Inflammatory macrophage treated with lipopolysaccharide for 1 hour (primary cell): ENCODE results near the gene SLC35F2.
"Not testable (repeated sequence)": the region's sequence is repeated elsewhere in the genome, so short reads cannot be mapped to it uniquely, and the experiment has no call there.

Source experiments
- DNase-seq, 2 donors: peaks; one replicate each; pipeline ENCODE4 v3.0.0-alpha.2; 2020 to 2022

The SLC35F2 gene

GRCh38 chr11:107840129-107840484, 18.5 kb downstream of the SLC35F2 start:
- no peak for DNase-seq

GRCh38 chr11:107836851-107837250, 21.7 kb downstream of the SLC35F2 start:
- no peak for DNase-seq

DNA sequence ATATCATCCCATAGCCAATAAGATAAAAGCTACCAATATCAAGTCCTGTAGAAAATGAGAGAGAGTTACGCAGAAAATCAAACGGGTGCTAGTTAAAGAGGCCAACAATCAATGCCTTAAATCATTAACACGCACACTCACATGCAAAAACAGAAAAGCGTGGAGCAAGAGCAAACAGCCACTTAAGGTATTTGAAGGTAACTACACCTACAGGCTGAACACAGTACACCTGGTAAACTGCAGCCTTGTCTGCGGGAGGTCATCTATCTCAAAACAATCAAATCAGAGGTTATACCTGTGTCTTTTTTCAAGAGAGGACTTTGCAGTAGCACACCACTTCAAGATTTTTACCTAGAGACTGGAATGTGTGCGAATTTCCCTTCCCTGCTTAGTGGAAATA, 23.6 kb downstream of the SLC35F2 start:
- no peak for DNase-seq

DNA sequence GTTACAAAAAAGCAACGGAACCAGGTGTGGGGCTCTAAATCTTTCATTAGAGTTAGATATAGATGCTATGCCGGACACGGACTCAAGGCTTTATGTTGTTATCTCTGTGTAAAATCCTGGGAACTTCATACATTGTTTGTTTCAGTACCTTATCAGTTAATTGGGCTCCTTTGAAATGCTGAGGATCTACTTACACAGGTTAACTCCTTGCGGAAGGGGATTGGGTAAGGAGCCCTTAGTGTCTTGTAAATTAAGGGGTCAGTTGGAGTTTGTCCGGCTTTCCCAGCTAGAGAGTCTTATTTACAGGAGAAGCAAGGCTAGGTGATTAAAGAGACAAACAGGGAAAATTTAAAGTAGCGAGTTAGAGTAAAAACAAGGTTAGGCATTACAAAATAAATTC, 24.7 kb downstream of the SLC35F2 start:
- not testable (repeated sequence) for DNase-seq

DNA sequence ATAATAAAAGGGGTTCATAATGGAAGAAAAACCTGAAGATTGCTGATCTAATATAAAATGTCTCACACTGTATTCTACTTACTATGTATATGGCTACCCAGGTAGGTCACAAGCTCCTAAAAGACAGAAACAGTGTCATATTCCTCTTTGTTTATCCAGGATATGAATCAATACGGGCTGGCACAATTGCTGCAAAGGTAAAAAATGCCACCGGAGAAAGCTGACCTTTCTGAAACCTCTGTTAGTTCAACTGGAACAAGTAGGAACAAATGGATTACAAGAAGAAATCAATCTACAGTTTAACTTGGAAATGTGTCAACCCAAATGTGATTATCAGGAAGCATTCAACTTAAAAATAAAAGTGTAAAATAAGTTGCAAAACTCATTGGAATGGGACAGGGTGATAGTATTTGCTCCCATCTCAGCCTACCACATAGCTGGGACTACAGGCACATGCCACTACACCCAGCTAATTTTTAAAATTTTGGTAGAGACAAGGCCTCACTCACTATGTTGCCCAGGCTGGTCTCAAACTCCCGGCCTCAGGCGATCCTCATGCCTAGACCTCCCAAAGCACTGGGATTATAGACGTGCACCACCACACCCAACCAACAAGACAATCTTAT, 27.6 kb downstream of the SLC35F2 start:
- no peak for DNase-seq

DNA sequence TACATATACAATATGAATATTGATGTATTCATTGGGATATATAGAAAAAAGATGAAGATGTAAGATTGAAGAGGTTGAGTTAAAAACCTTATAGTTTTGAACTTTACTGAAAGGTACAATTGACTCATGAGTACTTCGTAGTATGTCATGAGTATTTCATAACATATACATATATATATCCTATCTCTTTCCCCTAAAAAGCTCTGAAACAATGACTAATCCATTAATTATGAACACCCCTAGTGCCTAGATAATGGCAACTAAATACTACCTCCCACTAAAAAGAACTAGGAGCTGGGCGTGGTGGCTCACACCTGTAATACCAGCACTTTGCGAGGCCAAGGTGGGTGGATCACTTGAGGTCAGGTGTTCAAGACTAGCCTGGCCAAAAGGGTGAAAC, 31.5 kb downstream of the SLC35F2 start:
- DNase-seq = no peak

DNA sequence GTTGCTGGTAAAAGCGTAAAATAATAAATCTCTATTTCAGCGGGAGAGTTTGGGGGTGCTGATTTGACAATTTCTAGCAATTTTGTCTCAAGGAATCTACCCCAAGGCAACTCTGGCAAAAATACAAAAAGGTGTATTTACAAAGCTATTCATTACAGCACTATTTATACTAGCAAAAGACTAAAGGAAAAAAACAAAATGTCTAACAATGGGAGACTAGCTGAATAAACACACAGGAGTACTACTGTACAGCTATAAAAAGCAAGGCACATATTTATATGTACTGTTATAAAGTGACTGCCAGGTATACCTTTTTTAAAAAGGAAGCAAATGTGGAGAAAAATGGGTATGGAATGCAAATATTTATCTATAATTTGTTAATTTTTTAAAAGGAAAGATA, 32.7 kb downstream of the SLC35F2 start:
- no peak for DNase-seq

- peak; percentile 18 to 25 for DNase-seq
Observed at GRCh38 chr11:107824668-107825369, 33.8 kb downstream of the SLC35F2 start.

DNA sequence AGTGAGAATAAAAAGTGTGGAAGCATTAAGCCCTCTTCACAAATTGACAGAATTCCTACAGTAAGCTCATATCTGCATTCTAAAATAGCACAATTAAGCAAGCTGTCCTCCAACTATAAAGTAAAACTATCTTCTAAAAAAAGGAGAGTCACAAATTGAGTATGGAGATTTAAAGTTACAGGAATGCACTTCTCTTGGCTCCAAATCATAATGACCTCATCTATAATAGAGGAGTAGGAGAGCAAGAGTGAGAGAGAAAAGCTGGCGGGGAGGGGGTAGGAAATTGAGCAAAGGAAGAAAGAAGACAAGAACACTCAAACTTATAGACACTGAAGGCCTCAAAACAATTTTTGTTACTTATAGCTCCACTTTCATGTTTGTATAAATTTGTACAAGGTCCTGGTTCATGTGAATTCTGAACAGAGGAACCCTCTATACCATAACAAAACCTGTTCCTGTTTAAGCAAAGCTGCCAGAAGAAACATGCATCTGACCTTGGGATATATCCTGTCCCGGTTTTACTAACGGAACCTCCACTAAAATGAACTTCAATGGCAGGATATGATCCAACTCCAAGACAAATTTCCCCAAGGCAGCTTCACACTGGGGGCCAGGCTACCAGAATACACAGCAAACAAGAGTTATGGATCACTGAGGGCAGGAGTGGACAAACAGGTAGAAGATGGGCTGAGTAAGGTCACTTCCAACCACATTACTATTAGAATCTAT, 37.2 kb downstream of the SLC35F2 start:
- no peak for DNase-seq

DNA sequence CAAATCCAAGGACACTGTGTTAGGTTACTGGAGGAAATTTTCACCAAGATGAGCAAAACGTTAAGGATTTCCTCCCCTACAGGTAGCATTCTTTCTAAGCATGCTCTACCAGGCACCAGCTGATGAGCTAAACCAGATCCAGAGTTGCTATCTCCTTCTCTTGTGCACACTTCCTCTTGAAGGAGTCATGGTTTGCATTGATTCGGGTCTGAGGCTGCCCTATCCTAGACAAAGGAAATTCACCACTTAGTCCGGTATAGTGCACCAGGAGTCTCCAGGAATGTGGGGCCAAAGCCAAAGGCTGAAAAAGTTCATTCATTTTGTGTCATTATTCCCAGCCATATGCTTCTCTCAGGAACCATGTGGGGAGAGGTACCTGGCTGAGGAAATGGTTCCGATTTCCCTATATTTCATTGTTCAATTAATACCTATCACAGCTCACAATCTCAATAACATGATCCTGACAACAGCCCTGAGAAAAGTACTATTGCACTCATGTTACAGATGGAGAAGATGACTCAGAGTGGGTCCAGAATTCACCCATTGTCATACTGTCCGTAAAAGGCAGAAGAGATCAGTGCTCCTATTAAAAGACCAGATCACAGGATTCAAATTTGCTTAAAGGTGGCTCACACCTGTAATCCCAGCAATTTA, 39.1 kb downstream of the SLC35F2 start:
- no peak for DNase-seq

GRCh38 chr11:107818491-107818890, 40.1 kb downstream of the SLC35F2 start:
- no peak for DNase-seq

DNA sequence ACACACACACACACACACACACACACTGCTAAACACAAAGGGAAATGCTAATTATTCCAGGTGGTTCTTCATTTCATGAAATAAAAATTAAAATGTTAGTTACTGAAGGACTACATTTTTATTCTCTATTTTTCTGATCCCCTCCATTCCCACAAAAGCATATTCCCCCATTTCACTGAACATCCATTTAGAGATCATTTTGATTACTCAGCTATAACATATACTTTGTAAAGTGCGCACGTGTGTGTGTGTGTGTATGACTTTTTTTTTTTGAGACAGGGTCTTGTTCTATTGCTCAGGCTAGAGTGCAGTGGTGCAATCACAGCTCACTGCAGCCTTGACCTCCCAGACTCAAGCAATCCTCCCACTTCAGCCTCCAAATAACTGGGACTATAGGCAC, 42.6 kb downstream of the SLC35F2 start:
- no peak for DNase-seq

GRCh38 chr11:107810875-107811274, 47.7 kb downstream of the SLC35F2 start:
- DNase-seq = no peak

- no peak for DNase-seq
Observed at GRCh38 chr11:107808521-107808920, 50.1 kb downstream of the SLC35F2 start.

- DNase-seq = peak; percentile 46 to 67
Observed at GRCh38 chr11:107804971-107805370, 53.6 kb downstream of the SLC35F2 start.

DNA sequence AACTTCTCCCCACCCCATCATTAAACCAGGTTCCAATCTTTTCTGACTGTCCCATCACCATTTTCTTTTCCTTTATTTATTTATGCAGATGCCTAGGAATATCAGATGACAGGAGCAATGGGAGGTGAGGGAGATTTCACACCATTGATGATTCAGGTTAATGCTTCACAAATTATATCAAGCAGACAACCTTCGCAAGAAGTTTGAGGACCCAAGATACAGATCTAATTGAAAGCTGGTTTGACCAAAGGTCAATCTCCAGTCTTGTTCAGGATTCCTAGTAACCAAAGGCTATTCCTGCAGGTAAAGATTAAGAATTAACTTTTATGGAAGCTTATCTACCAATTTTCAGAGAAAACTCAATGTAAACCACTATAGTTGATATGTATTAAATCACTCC, 54.4 kb downstream of the SLC35F2 start:
- DNase-seq = no peak

GRCh38 chr11:107801641-107802040, 56.9 kb downstream of the SLC35F2 start:
- no peak for DNase-seq

DNA sequence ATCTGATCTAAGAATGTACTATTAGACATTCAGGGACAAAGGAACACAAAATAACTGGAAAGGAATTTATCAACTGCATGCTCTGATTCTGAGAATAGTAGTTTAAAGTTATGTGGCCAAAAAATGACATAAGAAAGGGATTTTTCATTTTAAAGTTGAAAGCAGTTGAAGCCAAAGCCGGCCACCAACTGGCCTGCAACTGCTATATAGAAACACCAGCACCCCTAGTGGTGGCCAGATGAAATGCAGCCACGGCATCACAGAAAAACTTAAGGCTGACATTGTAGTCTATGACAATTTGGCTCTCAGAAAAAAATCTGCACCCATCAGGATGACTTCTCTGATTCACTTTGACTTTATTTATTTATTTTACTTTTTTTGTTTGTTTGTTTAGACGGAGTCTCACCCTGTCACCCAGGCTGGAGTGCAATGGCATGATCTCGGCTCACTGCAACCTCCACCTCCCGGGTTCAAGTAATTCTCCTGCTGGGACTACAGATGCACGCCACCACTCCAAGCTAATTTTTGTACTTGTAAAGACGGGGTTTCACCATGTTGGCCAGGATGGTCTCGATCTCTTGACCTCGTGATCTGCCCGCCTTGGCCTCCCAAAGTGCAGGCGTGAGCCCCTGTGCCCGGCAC, 59.2 kb downstream of the SLC35F2 start:
- DNase-seq = peak; percentile 56 to 88

DNA sequence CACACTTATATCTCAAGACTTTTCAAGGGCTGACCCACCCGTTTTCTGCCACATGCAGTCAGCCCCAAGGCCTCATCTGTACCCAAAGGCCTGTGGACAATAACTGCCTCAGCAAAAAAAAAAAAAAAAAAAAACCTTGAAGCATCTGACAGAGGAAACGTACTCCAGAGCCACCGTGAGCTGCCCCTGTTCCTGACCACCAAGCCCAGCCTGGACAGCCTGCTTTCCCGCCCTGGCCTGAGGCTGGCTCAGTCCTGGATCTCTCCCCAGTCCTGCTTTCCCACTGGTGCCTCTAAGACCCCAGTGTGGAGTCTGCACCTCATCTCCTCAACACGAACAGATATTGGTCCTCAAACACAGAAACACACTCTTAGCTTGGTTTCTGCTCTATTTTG, 66.5 kb downstream of the SLC35F2 start:
- DNase-seq = no peak

GRCh38 chr11:107791343-107792048, 67.1 kb downstream of the SLC35F2 start:
- no peak for DNase-seq

DNA sequence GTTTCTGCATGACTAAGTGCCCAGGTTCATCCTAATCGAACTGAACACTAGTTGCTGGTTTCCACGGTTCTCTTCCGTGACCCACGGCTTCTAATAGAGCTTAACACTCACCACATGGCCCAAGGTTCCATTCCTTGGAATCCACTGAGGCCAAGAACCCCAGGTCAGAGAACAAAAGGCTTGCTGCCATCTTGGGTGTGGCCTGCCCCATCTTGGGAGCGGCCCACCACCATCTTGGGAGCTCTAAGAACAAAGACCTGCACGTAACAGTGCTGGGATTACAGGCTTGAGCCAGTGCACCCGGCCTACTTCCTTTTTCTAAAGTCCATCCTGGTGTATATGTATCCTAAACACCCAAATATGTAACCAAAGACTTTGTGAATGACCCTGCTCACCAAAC, 68.8 kb downstream of the SLC35F2 start:
- DNase-seq = no peak

- no peak for DNase-seq
Observed at GRCh38 chr11:107787733-107788132, 70.9 kb downstream of the SLC35F2 start.

GRCh38 chr11:107785401-107785800, 73.2 kb downstream of the SLC35F2 start:
- peak; percentile 62 to 98 for DNase-seq
